Aorta (tissue), 5 donors: ENCODE data around the gene PLEKHG7. TPM values are rescaled to one million over a fixed set of nuclear protein-coding genes. Genes with fewer than 3 reads are reported as not detected.

Experiments used
- ATAC-seq: fragments of 200-7000 bp; cut with Tn5 transposase; one replicate; pipeline ENCODE4 v1.9.1; 2022; ENCODE audit warnings: moderate library complexity; ENCODE audit not compliant: low FRiP score
- DNase-seq, 2 donors: peaks; one replicate each; pipeline ENCODE4 v3.0.0-alpha.2; 2020
- H3K27ac ChIP-seq, 2 donors: one replicate each; pipeline ENCODE4 v1.5.1; 2013; ENCODE audit warnings: low read length in 2 of 2, mild to moderate bottlenecking in 2 of 2, moderate library complexity in 2 of 2, control low read depth in 1 of 2, inconsistent platforms in 1 of 2, low read depth in 1 of 2
- H3K27me3 ChIP-seq, 2 donors: one replicate each; pipeline ENCODE4 v1.6.1; 2013; ENCODE audit warnings: control low read depth in 1 of 2, low read length in 1 of 2, mild to moderate bottlenecking in 1 of 2, moderate library complexity in 1 of 2; ENCODE audit not compliant: insufficient read depth in 2 of 2, control insufficient read depth in 1 of 2
- H3K36me3 ChIP-seq, 2 donors: one replicate each; pipeline ENCODE4 v1.6.1; 2013; ENCODE audit warnings: control low read depth in 1 of 2, low read length in 1 of 2, mild to moderate bottlenecking in 1 of 2; ENCODE audit not compliant: insufficient read depth in 2 of 2, control insufficient read depth in 1 of 2
- H3K4me1 ChIP-seq, 2 donors: one replicate each; pipeline ENCODE4 v1.6.1; 2013; ENCODE audit warnings: low read length in 2 of 2, control low read depth in 1 of 2, mild to moderate bottlenecking in 1 of 2, moderate library complexity in 1 of 2; ENCODE audit not compliant: insufficient read depth in 2 of 2, control insufficient read depth in 1 of 2
- H3K4me3 ChIP-seq, 2 donors: one replicate each; pipeline ENCODE4 v1.5.1; 2013; ENCODE audit warnings: low read length in 2 of 2, control low read depth in 1 of 2, mild to moderate bottlenecking in 1 of 2
- H3K9me3 ChIP-seq: one replicate; pipeline ENCODE4 v1.6.1; 2013; ENCODE audit warnings: mild to moderate bottlenecking, low read length; ENCODE audit not compliant: control insufficient read depth
- WGBS, 2 donors: extraction: QIAGEN DNeasy Blood & Tissue Kit; methylation state at CpG; one replicate each; pipeline ENCODE4 v1.1.7; 2013; 5-methylcytosine and 5-hydroxymethylcytosine counted together
- intact Hi-C, 2 donors: fragments of 100-400 bp; cut with DNase I; formaldehyde crosslinking; loops; one replicate each; pipeline versions ENCODE4 v1.14.2 to v1.15.0; 2022
- polyA plus RNA-seq, 2 donors: library from polyadenylated mRNA; stranded (reverse); fragments of 200-250 nt; gene quantifications; one replicate each; pipeline ENCODE4 v1.2.3, GENCODE V29; 2013
- total RNA-seq, 2 donors: library from RNA; stranded (reverse); fragmentation: NEBNext Ultra II Directional; extraction: Animal tissue kit (Norgen Biotek cat#: 25700); gene quantifications; one replicate each; pipeline ENCODE4 v1.2.1, GENCODE V29; 2021
- donor health status: healthy with polysubstance abuse.
- donor health status: Bipolar disorder and iron deficiency.
- donor health status: DM: no; HTN: no; CAD: no.
- donor health status: DM: no; HTN: no; CAD: no.
- donor health status: DM: yes; HTN: yes; CAD: no.

The PLEKHG7 gene
- total and polyA plus RNA-seq, 4 donors = not detected

DNA sequence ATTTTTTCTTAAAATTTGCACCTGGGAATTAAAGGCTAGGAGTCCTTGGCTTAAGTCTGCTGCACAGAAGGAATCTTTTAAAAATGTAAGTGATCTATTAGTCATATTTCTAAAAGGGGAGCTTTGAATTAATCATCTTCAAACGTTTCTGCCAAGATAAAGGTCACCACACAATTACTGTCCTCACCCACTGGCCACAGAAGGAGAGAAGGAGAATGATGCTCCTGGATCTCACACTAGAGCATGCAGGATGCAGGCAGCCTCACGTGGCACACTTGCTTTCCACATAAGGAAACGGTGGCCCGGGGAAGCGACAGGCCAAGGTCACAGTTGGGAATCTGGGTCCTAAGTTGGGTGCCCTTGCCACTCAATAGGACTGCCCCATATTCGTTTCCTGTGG lies 16.9 kb downstream of the PLEKHG7 start:
- Histone ChIP-seq H3K36me3 (no peaks in the 10 kb centered on the region), H3K27ac (no peak overlapping the region), H3K4me3 (no peak overlapping the region), H3K9me3 (peaks cover 4% of the 10 kb centered on the region), H3K27me3 (no peaks in the 10 kb centered on the region), H3K4me1 (no peaks in the 10 kb centered on the region)
- intact Hi-C loops = no loop called here
- no peak for ATAC-seq
- 62% methylated on average over 6 of the region's 6 CpGs for WGBS, 2 donors
- peak in 1 of 2 donors; percentile 46 for DNase-seq

DNA sequence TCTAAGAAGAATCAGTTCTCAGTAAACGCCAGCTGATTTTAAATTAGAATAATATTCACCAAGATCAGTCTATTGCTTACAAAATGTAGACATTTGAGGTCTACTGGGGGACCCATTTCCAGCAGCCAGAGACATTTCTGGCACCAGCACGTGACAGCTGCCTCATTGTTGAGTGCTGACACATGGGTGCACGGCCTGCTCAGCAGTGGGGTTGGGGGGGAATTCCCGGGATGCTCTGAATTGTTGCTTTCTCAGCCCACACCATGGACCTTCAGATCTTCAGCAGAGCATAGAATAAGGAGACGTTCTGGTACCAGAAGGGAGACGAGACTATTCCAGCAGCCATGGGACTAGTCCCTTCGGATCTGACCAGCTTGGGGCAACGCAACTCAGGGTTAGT lies 18.3 kb downstream of the PLEKHG7 start:
- H3K4me3 ChIP-seq = no peak overlapping the region
- H3K27me3 ChIP-seq = no peaks in the 10 kb centered on the region
- DNase-seq (no peak), ATAC-seq (no peak)
- H3K4me1 ChIP-seq = no peaks in the 10 kb centered on the region
- intact Hi-C loops = no loop called here
- H3K9me3 ChIP-seq = peaks cover 6% of the 10 kb centered on the region
- H3K36me3 ChIP-seq = no peaks in the 10 kb centered on the region
- H3K27ac ChIP-seq = no peak overlapping the region
- 64 to 69% methylated on average over 8 of the region's 8 CpGs for WGBS, 2 donors

DNA sequence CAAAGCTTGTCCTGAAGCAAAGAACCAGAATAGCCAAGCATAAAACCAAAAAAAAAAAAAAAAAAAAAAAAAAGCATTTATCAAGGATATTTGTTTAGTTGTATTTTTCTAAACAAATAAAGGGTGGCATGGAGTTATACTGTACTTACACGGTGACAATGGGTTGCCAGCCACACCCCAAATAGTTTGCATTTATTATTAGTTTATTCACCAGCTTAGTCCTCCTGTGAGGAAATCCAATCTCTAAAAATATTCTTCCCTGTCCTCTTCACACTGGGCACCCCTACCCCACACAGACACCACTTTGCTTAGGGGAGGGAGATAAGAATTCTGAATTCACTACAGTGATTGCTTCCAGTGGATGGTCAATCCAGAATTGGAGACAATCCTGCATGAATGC lies 18.9 kb downstream of the PLEKHG7 start:
- Histone ChIP-seq H3K4me1 (no peaks in the 10 kb centered on the region), H3K36me3 (no peaks in the 10 kb centered on the region), H3K4me3 (no peak overlapping the region), H3K27me3 (no peaks in the 10 kb centered on the region), H3K9me3 (peaks cover 6% of the 10 kb centered on the region), H3K27ac (no peak overlapping the region)
- DNase-seq = no peak
- WGBS, 2 donors = 83 to 84% methylated on average over 1 of the region's 1 CpG
- intact Hi-C loops = no loop called here
- no peak for ATAC-seq

DNA sequence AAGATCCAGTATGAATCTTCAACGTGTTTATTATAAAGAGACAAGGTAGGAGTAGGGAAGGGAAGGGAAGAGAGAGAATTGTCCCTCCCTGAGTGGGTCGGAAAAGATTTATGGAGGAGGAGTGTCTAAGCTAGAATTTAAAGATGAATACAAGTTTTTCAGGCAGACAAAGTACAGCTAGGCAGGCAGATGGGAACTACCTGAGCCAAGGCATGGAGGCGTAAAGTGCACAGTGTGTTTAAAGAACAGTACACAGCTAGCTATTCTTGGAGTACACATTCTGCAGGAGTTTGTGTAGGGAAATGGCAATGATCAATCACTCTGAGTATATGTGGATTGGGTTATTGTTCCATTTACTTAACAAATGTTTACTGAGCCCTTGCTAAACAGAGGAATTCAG lies 20.1 kb downstream of the PLEKHG7 start:
- WGBS, 2 donors = 67 to 78% methylated on average over 3 of the region's 3 CpGs

DNA sequence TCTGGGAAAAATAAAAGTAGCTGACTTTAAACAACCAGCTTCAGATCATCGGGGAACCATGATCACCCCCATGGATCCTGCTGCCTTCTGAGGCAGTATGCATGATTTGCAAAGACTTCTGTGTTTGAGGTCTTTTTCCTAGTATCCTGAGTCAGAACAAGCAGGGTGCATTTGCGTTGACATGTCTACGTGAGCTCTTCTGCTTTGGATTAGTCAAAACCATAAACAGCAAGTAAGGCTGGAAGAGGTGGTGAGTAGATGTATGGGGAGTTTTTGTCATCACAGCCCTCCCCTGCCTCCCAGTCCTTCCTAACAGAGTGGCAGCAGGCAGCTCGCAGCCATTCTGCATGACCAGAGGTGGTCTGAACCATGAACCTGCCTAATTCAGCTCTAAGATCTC lies 24.1 kb downstream of the PLEKHG7 start:
- no peaks in the 10 kb centered on the region for H3K36me3 ChIP-seq

More for the DNA sequence above, 20.1 kb downstream of the PLEKHG7 start:
- Histone ChIP-seq H3K36me3 (no peaks in the 10 kb centered on the region), H3K4me1 (no peaks in the 10 kb centered on the region), H3K27ac (no peak overlapping the region), H3K4me3 (no peak overlapping the region), H3K27me3 (no peaks in the 10 kb centered on the region), H3K9me3 (peaks cover 6% of the 10 kb centered on the region)
- no peak for DNase-seq
- intact Hi-C loops = no loop called here
- ATAC-seq = no peak

DNA sequence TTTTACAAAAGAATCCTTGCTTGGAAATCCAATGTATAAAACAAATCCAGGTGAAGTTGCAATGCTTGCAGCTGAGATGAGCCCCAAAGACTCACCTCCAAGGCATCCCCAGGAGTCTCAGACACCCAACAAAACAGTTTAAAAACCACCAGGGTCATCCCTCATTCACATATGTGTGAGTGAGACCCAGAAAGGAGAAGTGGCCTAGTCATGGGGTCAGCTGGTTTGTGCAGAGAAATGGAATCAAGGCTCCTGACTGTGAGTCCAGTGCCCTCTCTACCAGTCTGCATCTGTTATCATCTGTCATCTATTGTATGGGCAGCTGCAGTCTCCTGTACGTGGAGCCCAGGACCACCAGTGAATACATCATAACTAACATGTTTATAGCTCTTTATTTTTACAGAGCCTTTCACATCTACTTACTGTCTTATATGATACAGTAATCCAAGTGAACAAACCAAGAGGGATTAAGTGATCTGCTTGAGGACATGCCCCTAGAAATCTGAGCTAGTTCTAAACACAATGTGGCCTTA lies 27.1 kb downstream of the PLEKHG7 start:
- H3K4me1 ChIP-seq = no peaks in the 10 kb centered on the region
- DNase-seq (peak in 1 of 2 donors; percentile 48), ATAC-seq (no peak)
- no peak overlapping the region for H3K27ac ChIP-seq
- no peaks in the 10 kb centered on the region for H3K27me3 ChIP-seq
- peaks cover 2% of the 10 kb centered on the region for H3K9me3 ChIP-seq
- H3K4me3 ChIP-seq = no peak overlapping the region
- WGBS, 2 donors = 58 to 61% methylated on average over 1 of the region's 1 CpG
- no peaks in the 10 kb centered on the region for H3K36me3 ChIP-seq
- intact Hi-C loops = no loop called here

More for the DNA sequence above, 24.1 kb downstream of the PLEKHG7 start:
- intact Hi-C loops = no loop called here
- ATAC-seq (no peak), DNase-seq (no peak)
- H3K9me3 ChIP-seq = peaks cover 6% of the 10 kb centered on the region
- WGBS, 2 donors = 77 to 79% methylated on average over 4 of the region's 4 CpGs
- no peaks in the 10 kb centered on the region for H3K27me3 ChIP-seq
- H3K27ac ChIP-seq = no peak overlapping the region
- H3K4me1 ChIP-seq = no peaks in the 10 kb centered on the region
- no peak overlapping the region for H3K4me3 ChIP-seq

DNA sequence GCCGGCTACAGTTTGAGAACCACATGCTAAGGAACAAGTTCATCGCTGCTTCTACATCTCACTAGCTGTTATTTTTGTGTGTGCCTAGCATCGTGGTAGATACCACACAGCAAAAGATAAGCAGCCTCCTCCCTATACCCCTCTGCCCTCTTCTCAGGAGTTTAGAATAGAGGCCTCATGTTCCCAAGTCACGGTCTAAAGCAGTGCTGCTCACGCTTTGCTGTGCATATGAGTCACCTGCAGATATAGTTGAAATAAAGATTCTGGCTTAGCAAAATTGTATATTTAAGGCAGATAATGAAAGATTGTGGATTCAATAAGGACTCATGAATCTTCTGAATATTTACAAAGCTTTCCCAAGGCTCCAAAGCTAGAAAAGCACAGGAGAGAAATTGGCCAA lies 28.0 kb downstream of the PLEKHG7 start:
- Histone ChIP-seq H3K27ac (no peak overlapping the region), H3K36me3 (no peaks in the 10 kb centered on the region), H3K9me3 (no peaks in the 10 kb centered on the region), H3K4me3 (no peak overlapping the region), H3K4me1 (no peaks in the 10 kb centered on the region), H3K27me3 (no peaks in the 10 kb centered on the region)
- intact Hi-C loops = no loop called here
- DNase-seq (no peak), ATAC-seq (no peak)
- WGBS, 2 donors = 83 to 87% methylated on average over 5 of the region's 5 CpGs

DNA sequence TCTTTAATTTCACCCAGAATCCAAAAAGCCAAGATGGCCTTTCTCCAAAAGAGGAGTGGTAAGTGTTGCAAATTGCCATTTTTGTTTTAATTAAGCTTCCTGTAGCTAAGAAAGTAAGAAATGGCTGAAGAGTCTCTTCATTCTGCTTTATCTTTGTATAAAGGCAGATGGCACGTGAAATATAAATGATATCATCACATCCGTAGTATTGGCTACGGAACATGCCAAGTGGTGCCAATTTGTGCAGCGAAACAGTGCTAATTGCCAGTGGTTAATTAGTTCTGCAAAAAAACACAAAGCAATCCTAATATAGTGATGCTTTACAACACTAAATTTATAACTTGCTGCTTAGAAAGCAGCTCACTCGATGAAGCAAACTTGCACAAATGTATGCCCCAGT lies 29.4 kb downstream of the PLEKHG7 start:
- 90 to 93% methylated on average over 5 of the region's 5 CpGs for WGBS, 2 donors
- Histone ChIP-seq H3K4me3 (no peak overlapping the region), H3K4me1 (no peaks in the 10 kb centered on the region), H3K27ac (no peak overlapping the region), H3K36me3 (no peaks in the 10 kb centered on the region), H3K9me3 (no peaks in the 10 kb centered on the region), H3K27me3 (no peaks in the 10 kb centered on the region)
- intact Hi-C loops = no loop called here
- ATAC-seq (no peak), DNase-seq (no peak)

DNA sequence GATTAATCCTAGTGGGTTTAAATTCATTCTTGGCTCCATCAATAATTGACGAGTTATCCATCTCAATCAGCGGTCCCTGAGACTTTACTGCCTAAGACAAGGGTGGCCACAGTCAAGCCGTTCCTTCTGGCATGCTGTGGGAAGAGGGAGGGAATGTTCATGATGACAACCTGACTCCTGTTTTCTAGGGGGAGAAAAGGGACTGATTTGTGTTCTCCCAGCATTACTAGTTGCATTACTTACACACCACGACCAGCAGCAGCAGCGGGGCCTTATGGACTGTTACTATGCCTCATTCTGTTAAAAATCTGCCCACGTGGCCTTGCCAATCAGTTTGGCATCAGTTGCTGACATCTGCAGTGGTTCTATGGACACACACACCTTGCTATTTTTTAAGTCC lies 29.9 kb downstream of the PLEKHG7 start:
- 74 to 79% methylated on average over 6 of the region's 6 CpGs for WGBS, 2 donors
- Histone ChIP-seq H3K9me3 (no peaks in the 10 kb centered on the region), H3K27me3 (no peaks in the 10 kb centered on the region), H3K27ac (no peak overlapping the region), H3K4me1 (no peaks in the 10 kb centered on the region), H3K4me3 (no peak overlapping the region), H3K36me3 (no peaks in the 10 kb centered on the region)
- intact Hi-C loops = no loop called here
- DNase-seq = no peak
- no peak for ATAC-seq
